ENCODE results near the gene SLC17A9.

DNA sequence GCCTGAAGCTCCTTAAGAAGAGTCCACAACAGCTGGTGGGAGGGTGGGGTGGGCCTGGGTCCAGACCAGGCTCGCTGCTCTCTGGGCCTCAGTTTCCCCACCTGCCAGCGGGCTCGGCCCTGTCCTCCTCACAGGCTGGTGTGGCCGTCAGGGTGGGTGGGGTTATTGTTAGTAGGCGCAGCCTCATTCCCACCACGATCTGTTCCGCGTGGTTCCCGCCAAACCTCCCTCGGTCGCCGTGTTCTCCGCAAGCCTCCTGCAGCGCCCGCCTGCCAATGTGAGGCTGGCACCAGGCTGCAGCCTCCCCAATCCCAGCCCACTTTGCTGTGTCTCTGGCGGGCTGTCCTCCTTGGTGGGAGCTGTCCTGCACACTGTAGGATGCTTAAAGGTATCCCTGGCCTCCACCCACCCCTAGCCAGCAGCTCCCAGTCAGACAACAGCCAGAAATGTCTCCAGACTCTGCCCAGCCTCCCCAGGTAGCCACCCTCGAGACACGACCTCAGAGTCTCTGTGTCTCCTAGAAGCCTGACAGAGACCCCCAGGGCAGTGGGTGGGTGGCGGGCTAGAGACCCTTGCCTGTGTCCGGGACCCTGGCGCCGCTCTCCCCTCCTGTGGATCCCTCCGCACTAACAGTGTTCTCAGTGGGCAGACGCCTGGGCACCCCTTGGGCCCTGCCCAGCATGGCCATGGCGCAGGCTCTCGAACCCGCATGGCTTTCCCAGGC is 15.3 kb downstream of the SLC17A9 start:
- TF ChIP-seq, protein P1, sequence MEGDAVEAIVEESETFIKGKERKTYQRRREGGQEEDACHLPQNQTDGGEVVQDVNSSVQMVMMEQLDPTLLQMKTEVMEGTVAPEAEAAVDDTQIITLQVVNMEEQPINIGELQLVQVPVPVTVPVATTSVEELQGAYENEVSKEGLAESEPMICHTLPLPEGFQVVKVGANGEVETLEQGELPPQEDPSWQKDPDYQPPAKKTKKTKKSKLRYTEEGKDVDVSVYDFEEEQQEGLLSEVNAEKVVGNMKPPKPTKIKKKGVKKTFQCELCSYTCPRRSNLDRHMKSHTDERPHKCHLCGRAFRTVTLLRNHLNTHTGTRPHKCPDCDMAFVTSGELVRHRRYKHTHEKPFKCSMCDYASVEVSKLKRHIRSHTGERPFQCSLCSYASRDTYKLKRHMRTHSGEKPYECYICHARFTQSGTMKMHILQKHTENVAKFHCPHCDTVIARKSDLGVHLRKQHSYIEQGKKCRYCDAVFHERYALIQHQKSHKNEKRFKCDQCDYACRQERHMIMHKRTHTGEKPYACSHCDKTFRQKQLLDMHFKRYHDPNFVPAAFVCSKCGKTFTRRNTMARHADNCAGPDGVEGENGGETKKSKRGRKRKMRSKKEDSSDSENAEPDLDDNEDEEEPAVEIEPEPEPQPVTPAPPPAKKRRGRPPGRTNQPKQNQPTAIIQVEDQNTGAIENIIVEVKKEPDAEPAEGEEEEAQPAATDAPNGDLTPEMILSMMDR (IDR thresholded peaks at IDR 0.05; ENCODE audit: control extremely low read depth in 1 of 3, insufficient read depth in 1 of 3, low read depth in 1 of 3, low read length in 3 of 3): no peak
- TF ChIP-seq ZNF274 (IDR thresholded peaks at IDR 0.05; ENCODE audit: borderline replicate concordance, extremely low read depth, low read length) (no peak), EZH2 (IDR thresholded peaks at IDR 0.05; ENCODE audit: low read depth, low read length, severe bottlenecking) (no peak), JUND (IDR thresholded peaks at IDR 0.05; ENCODE audit: low read length) (no peak), YY1 (IDR thresholded peaks at IDR 0.05; ENCODE audit: low read depth, low read length) (no peak), RAD21 (IDR thresholded peaks at IDR 0.05 in 1 of 2, conservative IDR thresholded peaks at IDR 0.05 in 1 of 2; ENCODE audit: low read depth in 2 of 2, low read length in 2 of 2) (no peak), POLR2AphosphoS5 (IDR thresholded peaks at IDR 0.05; ENCODE audit: low read depth, low read length) (no peak), TAF1 (IDR thresholded peaks at IDR 0.05; ENCODE audit: low read depth, low read length) (no peak)
- TF ChIP-seq, protein P2, sequence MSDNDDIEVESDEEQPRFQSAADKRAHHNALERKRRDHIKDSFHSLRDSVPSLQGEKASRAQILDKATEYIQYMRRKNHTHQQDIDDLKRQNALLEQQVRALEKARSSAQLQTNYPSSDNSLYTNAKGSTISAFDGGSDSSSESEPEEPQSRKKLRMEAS (IDR thresholded peaks at IDR 0.05): no peak

Measured in H1 (cell line).